CD4-positive, alpha-beta T cell treated with Interleukin-15 for 4 hours (primary cell): Measurements from ENCODE around the gene ITCH.

Source experiments
- DNase-seq: peaks from one replicate; pipeline ENCODE4 v3.0.0-alpha.2; 2020; ENCODE audit warnings: low spot score

The ITCH gene

GRCh38 chr20:34552569-34552968 is 189.5 kb downstream of the ITCH start:
- DNase-seq, result no peak

- no peak for DNase-seq
Observed at GRCh38 chr20:34553366-34553867, 190.3 kb downstream of the ITCH start.

GRCh38 chr20:34557936-34558319 is 194.9 kb downstream of the ITCH start:
- no peak for DNase-seq

GRCh38 chr20:34558320-34559218 is 195.5 kb downstream of the ITCH start, which contains the start of gene MAP1LC3A:
MAP1LC3A (plus strand) TSS chr20:34558718; CDS start chr20:34558869, 151 bp downstream.
- DNase-seq, result peak; percentile 90

GRCh38 chr20:34559311-34560140 is 196.5 kb downstream of the ITCH start:
- no peak for DNase-seq

GRCh38 chr20:34560141-34560523 is 197.1 kb downstream of the ITCH start:
- no peak for DNase-seq

- DNase-seq, result no peak
Observed at GRCh38 chr20:34560614-34561013, 197.5 kb downstream of the ITCH start.
